HG03457 (cell line): ENCODE data around the gene PRDM12.

Experiments used
- ATAC-seq: cut with Tn5 transposase; IDR thresholded peaks from one replicate; pipeline ENCODE4 v1.9.1; 2021; ENCODE audit warnings: moderate number of reproducible peaks; ENCODE audit not compliant: unreplicated experiment

The PRDM12 gene

GRCh38 chr9:130635721-130636647 is 28.4 kb upstream of the PRDM12 start:
- no peak for ATAC-seq

- ATAC-seq, result no peak
Observed at GRCh38 chr9:130636648-130637020, 27.8 kb upstream of the PRDM12 start.

GRCh38 chr9:130638284-130639123 is 25.9 kb upstream of the PRDM12 start:
- no peak for ATAC-seq

- no peak for ATAC-seq
Observed at GRCh38 chr9:130639124-130639765, 25.1 kb upstream of the PRDM12 start.

- no peak for ATAC-seq
Observed at GRCh38 chr9:130639866-130640555, 24.4 kb upstream of the PRDM12 start.

GRCh38 chr9:130640681-130641080 is 23.7 kb upstream of the PRDM12 start:
- no peak for ATAC-seq

- no peak for ATAC-seq
Observed at GRCh38 chr9:130642926-130643325, 21.5 kb upstream of the PRDM12 start.

- ATAC-seq, result no peak
Observed at GRCh38 chr9:130651221-130651620, 13.2 kb upstream of the PRDM12 start.

GRCh38 chr9:130651752-130652151 is 12.6 kb upstream of the PRDM12 start:
- ATAC-seq, result no peak

- ATAC-seq, result no peak
Observed at GRCh38 chr9:130654879-130655278, 9.5 kb upstream of the PRDM12 start.

- no peak for ATAC-seq
Observed at GRCh38 chr9:130658893-130659698, 5.3 kb upstream of the PRDM12 start.

- ATAC-seq, result no peak
Observed at GRCh38 chr9:130659699-130660248, 4.6 kb upstream of the PRDM12 start.

GRCh38 chr9:130660326-130660682 is 4.1 kb upstream of the PRDM12 start:
- no peak for ATAC-seq

- ATAC-seq, result no peak
Observed at GRCh38 chr9:130660683-130661450, 3.5 kb upstream of the PRDM12 start.

GRCh38 chr9:130661451-130662098 is 2.8 kb upstream of the PRDM12 start:
- no peak for ATAC-seq

- no peak for ATAC-seq
Observed at GRCh38 chr9:130662099-130662969, 2.1 kb upstream of the PRDM12 start.

GRCh38 chr9:130662970-130663257 is 1.5 kb upstream of the PRDM12 start:
- no peak for ATAC-seq
